ENCODE results near the gene KRT13. TPM values are rescaled to one million over a fixed set of nuclear protein-coding genes. Genes with fewer than 3 reads are reported as not detected.

The KRT13 gene
- total and polyA plus RNA-seq, 10 of the 15 experiments (the other 5 are each of a cell fraction or from before 2014, with no cell fraction given): not detected

- ChIA-PET CTCF (interaction anchor here (1.5 to 2.1 kb wide), 2 partner anchors 9 to 123 kb away, joined by 3 to 9 read pairs; no protein-coding TSS in a partner anchor), RAD21 (ENCODE audit: unreplicated experiment) (no interaction called here), POLR2A (no interaction called here), SMC1A (ENCODE audit: uncharacterized antibody, unreplicated experiment) (interaction anchor here (0.6 kb wide), 1 partner anchor 37 kb away, joined by 3 read pairs; no protein-coding TSS in a partner anchor)
- in situ Hi-C loops (cut with MboI): no loop called here
- no TSS peak for BruUV-seq (replicated peaks)
- Histone ChIP-seq H3K4me1 (ENCODE audit: control insufficient read depth, insufficient read depth, low read length) (no peaks in the 10 kb centered on the region), H3K4me2 (ENCODE audit: control insufficient read depth, insufficient read depth) (no peak overlapping the region), H3K36me3 (ENCODE audit: control insufficient read depth in 2 of 2, insufficient read depth in 2 of 2, low read length in 1 of 2) (no peaks in the 10 kb centered on the region), H4K20me1 (ENCODE audit: control insufficient read depth, insufficient read depth) (no peaks in the 10 kb centered on the region), H3K79me2 (ENCODE audit: control insufficient read depth, insufficient read depth, low read length) (no peaks in the 10 kb centered on the region), H3K27me3 (replicated peaks in 1 of 2; ENCODE audit: control insufficient read depth in 2 of 2, insufficient read depth in 2 of 2, low read length in 1 of 2) (peaks cover 0 to 2% of the 10 kb centered on the region in 2 experiments; a peak in 2 of 4 replicates), H3K9me3 (replicated peaks; ENCODE audit: control insufficient read depth, insufficient read depth, low read length) (no peaks in the 10 kb centered on the region), H2AFZ (ENCODE audit: control insufficient read depth, low read depth, low read length) (no peak overlapping the region), H3K9ac (ENCODE audit: control insufficient read depth, insufficient read depth, low read length) (no peak overlapping the region), H3K4me3 (no peak overlapping the region), H3K27ac (ENCODE audit: control insufficient read depth, insufficient read depth) (no peak overlapping the region)
- 6% methylated on average over 7 of the region's 7 CpGs for WGBS (ENCODE audit: insufficient coverage, insufficient replicate concordance, low lambda C conversion rate, missing lambda C conversion rate)
- FAIRE-seq (no peak), DNase-seq (ENCODE audit: low read depth, low spot score) (no peak), ATAC-seq (no peak)
- intact Hi-C loops (cut with micrococcal nuclease; ENCODE audit: unreplicated experiment): no loop called here
- TF ChIP-seq ETV6 (conservative IDR thresholded peaks at IDR 0.05 in 1 of 2, IDR thresholded peaks at IDR 0.05 in 1 of 2; ENCODE audit: borderline replicate concordance in 1 of 2, low read depth in 1 of 2): no peak
- TF ChIP-seq BCL3 (IDR thresholded peaks at IDR 0.05; ENCODE audit: borderline replicate concordance, insufficient read depth, low read depth, low read length, poor library complexity, severe bottlenecking): peak; percentile 52
- no peak for TF ChIP-seq SRF (IDR thresholded peaks at IDR 0.05; ENCODE audit: low read depth in 2 of 2, low read length in 2 of 2)
Measured at GRCh38 chr17:41539979-41540701, 34.7 kb upstream of the KRT13 start.

GRCh38 chr17:41539071-41539492 is 33.7 kb upstream of the KRT13 start:
- Histone ChIP-seq H3K9ac (ENCODE audit: control insufficient read depth, insufficient read depth, low read length) (no peak overlapping the region), H3K27ac (ENCODE audit: control insufficient read depth, insufficient read depth) (no peak overlapping the region), H3K4me2 (ENCODE audit: control insufficient read depth, insufficient read depth) (no peak overlapping the region), H2AFZ (ENCODE audit: control insufficient read depth, low read depth, low read length) (no peak overlapping the region), H3K27me3 (replicated peaks in 1 of 2; ENCODE audit: control insufficient read depth in 2 of 2, insufficient read depth in 2 of 2, low read length in 1 of 2) (peaks cover 0 to 2% of the 10 kb centered on the region in 2 experiments; a peak in 2 of 4 replicates), H3K36me3 (ENCODE audit: control insufficient read depth in 2 of 2, insufficient read depth in 2 of 2, low read length in 1 of 2) (no peaks in the 10 kb centered on the region), H3K79me2 (ENCODE audit: control insufficient read depth, insufficient read depth, low read length) (no peaks in the 10 kb centered on the region), H4K20me1 (ENCODE audit: control insufficient read depth, insufficient read depth) (no peaks in the 10 kb centered on the region), H3K4me3 (no peak overlapping the region), H3K4me1 (ENCODE audit: control insufficient read depth, insufficient read depth, low read length) (no peaks in the 10 kb centered on the region), H3K9me3 (replicated peaks; ENCODE audit: control insufficient read depth, insufficient read depth, low read length) (no peaks in the 10 kb centered on the region)
- ATAC-seq (no peak), FAIRE-seq (no peak), DNase-seq (ENCODE audit: low read depth, low spot score) (no peak)
- 10% methylated on average over 5 of the region's 5 CpGs for WGBS (ENCODE audit: insufficient coverage, insufficient replicate concordance, low lambda C conversion rate, missing lambda C conversion rate)
- intact Hi-C loops (cut with micrococcal nuclease; ENCODE audit: unreplicated experiment) (no loop called here), in situ Hi-C loops (cut with MboI) (no loop called here)
- ChIA-PET RAD21 (ENCODE audit: unreplicated experiment) (no interaction called here), CTCF (interaction anchor here (1.5 to 2.1 kb wide), 2 partner anchors 10 to 124 kb away, joined by 3 to 9 read pairs; no protein-coding TSS in a partner anchor), POLR2A (no interaction called here), SMC1A (ENCODE audit: uncharacterized antibody, unreplicated experiment) (no interaction called here)
- BruUV-seq (replicated peaks): no TSS peak
- no peak for TF ChIP-seq HDAC6 (IDR thresholded peaks at IDR 0.05; ENCODE audit: unreplicated experiment)
- no peak for TF ChIP-seq LARP7 (IDR thresholded peaks at IDR 0.05)
- no peak for TF ChIP-seq ZNF687 (IDR thresholded peaks at IDR 0.05)
- TF ChIP-seq ATF3 (IDR thresholded peaks at IDR 0.05; ENCODE audit: borderline replicate concordance, extremely low read depth, low read depth, low read length): no peak
